ENCODE measurements around the gene TMEM54. TPM values are rescaled to one million over a fixed set of nuclear protein-coding genes. Genes with fewer than 3 reads are reported as not detected.

Gene TMEM54
- total and polyA plus RNA-seq, 2 of the 13 experiments (the other 11 are each of a cell fraction or from before 2014, with no cell fraction given) = 2.5 to 2.9 TPM

- TF ChIP-seq ZSCAN5A (CRISPR knock-in tag; IDR thresholded peaks at IDR 0.05; ENCODE audit: borderline replicate concordance) = peak; percentile 71; the same call in 1 of the 2 replicates
- no peak for TF ChIP-seq ZIK1 (CRISPR knock-in tag; IDR thresholded peaks at IDR 0.05; ENCODE audit: borderline replicate concordance, low read depth)
- 0 out of 2 replicates have a peak, but pooled peaks have one; percentile 33 for TF ChIP-seq ZNF205 (CRISPR knock-in tag; IDR thresholded peaks at IDR 0.05)
- TF ChIP-seq SMC3 (IDR thresholded peaks at IDR 0.05; ENCODE audit: low read length) = 0 out of 2 replicates have a peak, but pooled peaks have one; percentile 17
- TF ChIP-seq TFAP4 (IDR thresholded peaks at IDR 0.05; ENCODE audit: borderline replicate concordance, low read depth) = 0 out of 2 replicates have a peak, but pooled peaks have one; percentile 33
- TF ChIP-seq ERF (CRISPR knock-in tag; IDR thresholded peaks at IDR 0.05) = peak; percentile 85
- peak; percentile 66; the same call in 1 of the 2 replicates for TF ChIP-seq GABPB1 (CRISPR knock-in tag; IDR thresholded peaks at IDR 0.05)
- no peak for TF ChIP-seq FOXK1 (CRISPR knock-in tag; IDR thresholded peaks at IDR 0.05; ENCODE audit: borderline replicate concordance, low read depth)
- peak; percentile 78 for TF ChIP-seq MAX (IDR thresholded peaks at IDR 0.05)
- TF ChIP-seq ELF3 (CRISPR knock-in tag; IDR thresholded peaks at IDR 0.05) = peak; percentile 90
- TF ChIP-seq ZNF605 (CRISPR knock-in tag; IDR thresholded peaks at IDR 0.05) = peak; percentile 54; the same call in 1 of the 2 replicates
- TF ChIP-seq ZNF713 (CRISPR knock-in tag; IDR thresholded peaks at IDR 0.05) = no peak
- TF ChIP-seq CREB3 (CRISPR knock-in tag; IDR thresholded peaks at IDR 0.05) = no peak
- no peak for TF ChIP-seq BHLHE40 (IDR thresholded peaks at IDR 0.05; ENCODE audit: low read length)
- TF ChIP-seq AGO1 (IDR thresholded peaks at IDR 0.05; ENCODE audit: low read depth, low read length, poor library complexity, severe bottlenecking) = no peak
- peak; percentile 34; the same call in 1 of the 2 replicates for TF ChIP-seq ARID4A (CRISPR knock-in tag; IDR thresholded peaks at IDR 0.05; ENCODE audit: borderline replicate concordance)
- no peak for TF ChIP-seq ZKSCAN1 (IDR thresholded peaks at IDR 0.05; ENCODE audit: low read length)
- TF ChIP-seq ZNF264 (CRISPR knock-in tag; IDR thresholded peaks at IDR 0.05) = 0 out of 2 replicates have a peak, but pooled peaks have one; percentile 72
- TF ChIP-seq ZNF512 (CRISPR knock-in tag; IDR thresholded peaks at IDR 0.05) = no peak
- no peak for TF ChIP-seq ZNF333 (CRISPR knock-in tag; IDR thresholded peaks at IDR 0.05; ENCODE audit: borderline replicate concordance)
- peak; percentile 61; the same call in 1 of the 2 replicates for TF ChIP-seq ELF4 (CRISPR knock-in tag; IDR thresholded peaks at IDR 0.05; ENCODE audit: borderline replicate concordance)
These were observed 32.6 kb upstream of the TMEM54 start (continued) for GRCh38 chr1:32933742-32934322.
